Keratinocyte (primary cell): ENCODE data around the gene COL16A1. TPM values are rescaled to one million over a fixed set of nuclear protein-coding genes. Genes with fewer than 3 reads are reported as not detected.

Source experiments
- DNase-seq: peaks from one replicate; pipeline ENCODE4 v3.0.0-alpha.2; 2011; ENCODE audit warnings: low read depth, missing footprints, low spot score
- FAIRE-seq: peaks from 2 replicates; lab custom pipeline; 2011; peaks lifted over from hg19 to GRCh38; lab: Jason Lieb, UNC
- H2AFZ ChIP-seq: 2 replicates; pipeline ENCODE4 v1.6.0; 2012; ENCODE audit warnings: low read length, control low read depth, inconsistent platforms; ENCODE audit not compliant: control insufficient read depth
- H3K27ac ChIP-seq: 2 replicates; pipeline ENCODE4 v1.5.1; 2011; ENCODE audit warnings: low read length; ENCODE audit not compliant: control insufficient read depth, insufficient read depth
- H3K27me3 ChIP-seq: 3 replicates; pipeline ENCODE4 v1.6.0; 2011; ENCODE audit warnings: low read length; ENCODE audit not compliant: control insufficient read depth, insufficient read depth; ENCODE audit errors: extremely low read depth
- H3K36me3 ChIP-seq, 2 experiments: 2 replicates in 1 of 2; 3 replicates in 1 of 2; pipeline ENCODE4 v1.5.1; 2011; ENCODE audit warnings: low read length in 2 of 2, mild to moderate bottlenecking in 1 of 2; ENCODE audit not compliant: control insufficient read depth in 2 of 2, insufficient read depth in 2 of 2; ENCODE audit errors: extremely low read depth in 1 of 2
- H3K4me1 ChIP-seq: 3 replicates; pipeline ENCODE4 v1.5.1; 2011; ENCODE audit warnings: low read length; ENCODE audit not compliant: control insufficient read depth, insufficient read depth; ENCODE audit errors: extremely low read depth
- H3K4me2 ChIP-seq: 3 replicates; pipeline ENCODE4 v1.6.0; 2011; ENCODE audit warnings: low read depth, low read length; ENCODE audit not compliant: control insufficient read depth, insufficient read depth; ENCODE audit errors: extremely low read depth
- H3K4me3 ChIP-seq, 3 experiments: fragments of 200-600 bp in 1 of 3; sonication (generic) in 1 of 3; 2 replicates in 2 of 3; 3 replicates in 1 of 3; pipeline ENCODE4 v1.5.1; 2011 to 2016; ENCODE audit warnings: low read length in 3 of 3, mild to moderate bottlenecking in 3 of 3, control low read depth in 2 of 3, inconsistent platforms in 1 of 3, low read depth in 1 of 3, mixed read lengths in 1 of 3, mixed run types in 1 of 3, moderate library complexity in 1 of 3; ENCODE audit not compliant: control insufficient read depth in 2 of 3, insufficient read depth in 2 of 3; ENCODE audit errors: extremely low read depth in 1 of 3
- H3K79me2 ChIP-seq: 2 replicates; pipeline ENCODE4 v1.6.0; 2012; ENCODE audit warnings: low read length; ENCODE audit not compliant: control insufficient read depth, insufficient read depth
- H3K9ac ChIP-seq: 3 replicates; pipeline ENCODE4 v1.6.0; 2011; ENCODE audit warnings: low read length; ENCODE audit not compliant: control insufficient read depth, insufficient read depth; ENCODE audit errors: extremely low read depth
- H3K9me1 ChIP-seq: 3 replicates; pipeline ENCODE4 v1.6.0; 2011; ENCODE audit warnings: low read length; ENCODE audit not compliant: control insufficient read depth, insufficient read depth; ENCODE audit errors: extremely low read depth
- H3K9me3 ChIP-seq: 2 replicates; pipeline ENCODE4 v1.5.1; 2012; ENCODE audit warnings: low read depth, low read length; ENCODE audit not compliant: control insufficient read depth
- H4K20me1 ChIP-seq: 3 replicates; pipeline ENCODE4 v1.6.0; 2011; ENCODE audit warnings: low read length; ENCODE audit not compliant: control insufficient read depth, insufficient read depth; ENCODE audit errors: extremely low read depth
- CTCF ChIP-seq, 3 experiments: IDR thresholded peaks in 1 of 3; conservative IDR thresholded peaks in 1 of 3; optimal IDR thresholded peaks in 1 of 3; 2 replicates in 2 of 3; 3 replicates in 1 of 3; pipeline versions ENCODE3 to v1.5.1; 2011; ENCODE audit warnings: low read length in 3 of 3, mild to moderate bottlenecking in 3 of 3, moderate library complexity in 2 of 3, control low read depth in 1 of 3, inconsistent platforms in 1 of 3; ENCODE audit not compliant: insufficient read depth in 2 of 3; ENCODE audit errors: extremely low read depth in 1 of 3
- EZH2 ChIP-seq: IDR thresholded peaks from one replicate; pipeline ENCODE4 v1.6.1; 2012; ENCODE audit warnings: inconsistent platforms, mild to moderate bottlenecking, low read length, moderate library complexity
- dilution Hi-C: fragments of 300-500 bp; cut with MboI; formaldehyde crosslinking; loops from one replicate; pipeline ENCODE4 v1.7.0; 2020; ENCODE audit warnings: low sequenced_read_pairs; ENCODE audit not compliant: extremely low pct_ligation_motif_present
- polyA plus RNA-seq, 5 experiments: library from polyadenylated mRNA; depleted of rRNA in 3 of 5; stranded (reverse) in 3 of 5; stranded (forward) in 1 of 5; unstranded in 1 of 5; fragments of >200 nt; gene quantifications; 1 replicate in 1 of 5; 2 replicates in 3 of 5; 3 replicates in 1 of 5; pipeline versions ENCODE4 v1.2.1 to v1.2.3, GENCODE V29; 2011 to 2012; ENCODE audit warnings: missing spikeins in 2 of 5, low read depth in 1 of 5, low replicate concordance in 1 of 5

The COL16A1 gene
- polyA plus RNA-seq, 1 donor (not counting 4 experiments of a cell fraction or from before 2014, with no cell fraction given) = 43.4 TPM

- no peak overlapping the region for H3K27ac ChIP-seq
- H3K4me3 ChIP-seq = no peak overlapping the region
- H3K79me2 ChIP-seq = no peaks in the 10 kb centered on the region
- peaks cover 5% of the 10 kb centered on the region for H3K27me3 ChIP-seq
- H3K9me1 ChIP-seq = no peaks in the 10 kb centered on the region
- H3K4me2 ChIP-seq = no peak overlapping the region
- no peaks in the 10 kb centered on the region for H4K20me1 ChIP-seq
- TF ChIP-seq CTCF (optimal IDR thresholded peaks at IDR 0.05 in 1 of 3, IDR thresholded peaks at IDR 0.05 in 1 of 3, conservative IDR thresholded peaks at IDR 0.05 in 1 of 3; ENCODE audit: extremely low read depth in 1 of 3, insufficient read depth in 2 of 3, low read length in 3 of 3) = no peak
- no peak for TF ChIP-seq EZH2
- no peak overlapping the region for H2AFZ ChIP-seq
- FAIRE-seq (no peak), DNase-seq (no peak)
- H3K36me3 ChIP-seq = no peaks in the 10 kb centered on the region
- H3K4me1 ChIP-seq = peaks cover 29% of the 10 kb centered on the region
- no peaks in the 10 kb centered on the region for H3K9me3 ChIP-seq
- H3K9ac ChIP-seq = no peak overlapping the region
- dilution Hi-C loops = no loop called here
These were observed 48.4 kb upstream of the COL16A1 start for GRCh38 chr1:31752258-31752657.

DNA sequence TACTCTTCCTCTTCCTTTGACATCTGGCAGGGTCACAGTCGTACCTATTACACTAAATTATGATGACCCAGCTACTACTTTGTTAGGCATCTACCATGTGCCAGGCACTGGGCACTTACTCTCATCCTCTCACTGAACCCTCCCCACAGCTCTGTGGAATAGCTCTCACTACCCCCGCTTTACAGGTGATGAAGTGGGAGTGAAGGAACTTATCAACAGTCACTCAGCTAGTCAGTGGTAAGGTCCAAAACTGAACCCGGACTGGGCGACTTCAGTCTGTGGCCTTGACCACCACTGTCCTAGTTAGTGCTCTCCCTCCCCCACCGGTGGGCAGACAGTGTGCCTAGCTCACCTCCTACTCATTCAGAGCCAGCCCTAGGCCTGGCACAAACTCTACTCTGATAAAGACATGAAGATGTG, 48.0 kb upstream of the COL16A1 start:
- dilution Hi-C loops = no loop called here

More for the DNA sequence above, 48.0 kb upstream of the COL16A1 start:
- Histone ChIP-seq H3K27me3 (peaks cover 5% of the 10 kb centered on the region), H3K79me2 (no peaks in the 10 kb centered on the region), H3K4me1 (peaks cover 29% of the 10 kb centered on the region), H3K27ac (no peak overlapping the region), H3K4me3 (no peak overlapping the region), H2AFZ (no peak overlapping the region), H3K9me1 (no peaks in the 10 kb centered on the region), H3K4me2 (no peak overlapping the region), H3K9me3 (no peaks in the 10 kb centered on the region), H3K36me3 (no peaks in the 10 kb centered on the region), H4K20me1 (no peaks in the 10 kb centered on the region), H3K9ac (no peak overlapping the region)
- FAIRE-seq = no peak
- TF ChIP-seq CTCF (optimal IDR thresholded peaks at IDR 0.05 in 1 of 3, IDR thresholded peaks at IDR 0.05 in 1 of 3, conservative IDR thresholded peaks at IDR 0.05 in 1 of 3; ENCODE audit: extremely low read depth in 1 of 3, insufficient read depth in 2 of 3, low read length in 3 of 3) = no peak
- no peak for TF ChIP-seq EZH2
- no peak for DNase-seq
